Sigmoid colon (tissue), 7 donors: ENCODE results near the gene TRIP12. TPM values are rescaled to one million over a fixed set of nuclear protein-coding genes. Genes with fewer than 3 reads are reported as not detected.

Experiments used
- DNase-seq: peaks from one replicate; pipeline ENCODE4 v3.0.0-alpha.2; 2019
- H3K27ac ChIP-seq, 4 donors: fragments of 200-600 bp; sonication (generic); one replicate each; pipeline ENCODE4 v1.5.1; 2016 to 2019; ENCODE audit warnings: mild to moderate bottlenecking in 1 of 4
- H3K27me3 ChIP-seq, 3 donors: fragments of 200-600 bp; sonication (generic); one replicate each; pipeline ENCODE4 v1.5.1; 2019; ENCODE audit warnings: mild to moderate bottlenecking in 1 of 3
- H3K36me3 ChIP-seq, 4 donors: fragments of 200-600 bp; sonication (generic); one replicate each; pipeline ENCODE4 v1.5.1; 2016 to 2019
- H3K4me1 ChIP-seq, 4 donors: fragments of 200-600 bp; sonication (generic); one replicate each; pipeline ENCODE4 v1.5.1; 2017 to 2019
- H3K4me3 ChIP-seq, 4 donors: fragments of 200-600 bp; sonication (generic); one replicate each; pipeline ENCODE4 v1.5.1; 2017 to 2019; ENCODE audit warnings: mild to moderate bottlenecking in 2 of 4, moderate library complexity in 1 of 4
- H3K9me3 ChIP-seq, 4 donors: fragments of 200-600 bp in 3 of 4; sonication (generic) in 3 of 4; one replicate each; pipeline versions ENCODE4 v1.5.1 to v1.6.1; 2013 to 2019
- CTCF ChIP-seq, 4 experiments: fragments of 450-650 bp in 3 of 4; fragments of 200-600 bp in 1 of 4; IDR thresholded peaks; one replicate each; pipeline ENCODE4 v1.5.1; 2016 to 2019; ENCODE audit warnings: antibody characterized with exemption in 4 of 4, mild to moderate bottlenecking in 3 of 4, moderate library complexity in 2 of 4
- EP300 ChIP-seq, 4 donors: sonication (generic); formaldehyde crosslinking; IDR thresholded peaks; one replicate each; pipeline ENCODE4 v1.6.1; 2017; ENCODE audit warnings: antibody characterized with exemption in 4 of 4
- POLR2A ChIP-seq, 2 donors: fragments of 450-650 bp; IDR thresholded peaks; one replicate each; pipeline ENCODE4 v1.6.1; 2016; ENCODE audit warnings: antibody characterized with exemption in 2 of 2, mild to moderate bottlenecking in 2 of 2, moderate library complexity in 2 of 2
- POLR2AphosphoS5 ChIP-seq, 4 donors: sonication (generic); formaldehyde crosslinking; IDR thresholded peaks; one replicate each; pipeline ENCODE4 v1.6.1; 2017; ENCODE audit warnings: antibody characterized with exemption in 4 of 4
- WGBS, 2 donors: extraction: QIAGEN DNeasy Blood & Tissue Kit; methylation state at CpG; one replicate each; pipeline ENCODE4 v1.1.7; 2013; 5-methylcytosine and 5-hydroxymethylcytosine counted together
- intact Hi-C: fragments of 100-400 bp; cut with DNase I; formaldehyde crosslinking; loops from one replicate; pipeline ENCODE4 v1.15.1; 2023
- polyA plus RNA-seq, 3 donors: library from polyadenylated mRNA; stranded (reverse); fragments of 200-250 nt; gene quantifications; one replicate each; pipeline ENCODE4 v1.2.3, GENCODE V29; 2013
- total RNA-seq, 4 donors: library from RNA; depleted of rRNA; stranded (reverse); fragments of >200 nt; gene quantifications; one replicate each; pipeline ENCODE4 v1.1.0, GENCODE V29; 2016
- donor health status: healthy with polysubstance abuse.
- donor health status: Bipolar disorder and iron deficiency.
- donor health status: healthy.

The TRIP12 gene
- total and polyA plus RNA-seq, 7 donors, result 20.4 to 168 (median 144) TPM

- TF ChIP-seq POLR2A (IDR thresholded peaks at IDR 0.05) (no peak), CTCF (IDR thresholded peaks at IDR 0.05) (no peak), POLR2AphosphoS5 (IDR thresholded peaks at IDR 0.05) (no peak), EP300 (IDR thresholded peaks at IDR 0.05) (no peak)
- intact Hi-C loops, result no loop called here
- Histone ChIP-seq H3K27ac (no peak overlapping the region), H3K27me3 (no peaks in the 10 kb centered on the region), H3K9me3 (no peaks in the 10 kb centered on the region), H3K4me3 (no peak overlapping the region), H3K4me1 (no peaks in the 10 kb centered on the region), H3K36me3 (no peaks in the 10 kb centered on the region)
- DNase-seq, result no peak
- WGBS, 2 donors, result 41 to 56% methylated on average over 4 of the region's 4 CpGs
Measured at GRCh38 chr2:229731916-229732315, 189.9 kb downstream of the TRIP12 start.

GRCh38 chr2:229731363-229731762, 190.4 kb downstream of the TRIP12 start:
- TF ChIP-seq POLR2A (IDR thresholded peaks at IDR 0.05) (no peak), POLR2AphosphoS5 (IDR thresholded peaks at IDR 0.05) (no peak), CTCF (IDR thresholded peaks at IDR 0.05) (no peak), EP300 (IDR thresholded peaks at IDR 0.05) (no peak)
- 91 to 94% methylated on average over 5 of the region's 5 CpGs for WGBS, 2 donors
- H3K9me3 ChIP-seq, result no peaks in the 10 kb centered on the region
- H3K27ac ChIP-seq, result no peak overlapping the region
- no peak for DNase-seq
- H3K27me3 ChIP-seq, result no peaks in the 10 kb centered on the region
- H3K4me1 ChIP-seq, result no peaks in the 10 kb centered on the region
- no peaks in the 10 kb centered on the region for H3K36me3 ChIP-seq
- H3K4me3 ChIP-seq, result no peak overlapping the region
- intact Hi-C loops, result no loop called here

GRCh38 chr2:229728370-229728769, 193.4 kb downstream of the TRIP12 start:
- no peak overlapping the region for H3K4me3 ChIP-seq
- H3K4me1 ChIP-seq, result no peaks in the 10 kb centered on the region
- no peaks in the 10 kb centered on the region for H3K9me3 ChIP-seq
- intact Hi-C loops, result no loop called here
- no peak for DNase-seq
- no peaks in the 10 kb centered on the region for H3K27me3 ChIP-seq
- H3K36me3 ChIP-seq, result no peaks in the 10 kb centered on the region
- H3K27ac ChIP-seq, result no peak overlapping the region
- TF ChIP-seq EP300 (IDR thresholded peaks at IDR 0.05) (no peak), CTCF (IDR thresholded peaks at IDR 0.05) (no peak), POLR2A (IDR thresholded peaks at IDR 0.05) (no peak), POLR2AphosphoS5 (IDR thresholded peaks at IDR 0.05) (no peak)

GRCh38 chr2:229726643-229727042, 195.2 kb downstream of the TRIP12 start:
- no peaks in the 10 kb centered on the region for H3K27me3 ChIP-seq
- no peak for DNase-seq
- TF ChIP-seq POLR2AphosphoS5 (IDR thresholded peaks at IDR 0.05) (no peak), EP300 (IDR thresholded peaks at IDR 0.05) (no peak), CTCF (IDR thresholded peaks at IDR 0.05) (no peak), POLR2A (IDR thresholded peaks at IDR 0.05) (no peak)

More at GRCh38 chr2:229726643-229727042, 195.2 kb downstream of the TRIP12 start:
- whole genome bisulfite sequencing, 2 donors, result 93% methylated on average over 2 of the region's 2 CpGs
- Histone ChIP-seq H3K27ac (no peak overlapping the region), H3K9me3 (no peaks in the 10 kb centered on the region), H3K36me3 (no peaks in the 10 kb centered on the region), H3K4me1 (no peaks in the 10 kb centered on the region), H3K4me3 (no peak overlapping the region)
- intact Hi-C loops, result no loop called here
